Peyer's patch (tissue), 4 donors: Measurements from ENCODE around the gene SLMAP. TPM values are rescaled to one million over a fixed set of nuclear protein-coding genes. Genes with fewer than 3 reads are reported as not detected.

Source experiments
- DNase-seq, 3 donors: peaks; one replicate each; pipeline ENCODE4 v3.0.0-alpha.2; 2017 to 2019
- H3K27ac ChIP-seq, 4 donors: fragments of 200-600 bp; sonication (generic); one replicate each; pipeline ENCODE4 v1.5.1; 2016 to 2019
- H3K27me3 ChIP-seq, 2 donors: fragments of 200-600 bp; sonication (generic); one replicate each; pipeline ENCODE4 v1.5.1; 2019
- H3K36me3 ChIP-seq, 3 donors: fragments of 200-600 bp; sonication (generic); one replicate each; pipeline ENCODE4 v1.5.1; 2016 to 2019
- H3K4me1 ChIP-seq, 4 donors: fragments of 200-600 bp; sonication (generic); one replicate each; pipeline ENCODE4 v1.5.1; 2016 to 2019
- H3K4me3 ChIP-seq, 4 donors: fragments of 200-600 bp; sonication (generic); 1 replicate in 3 of 4; 2 replicates in 1 of 4; pipeline ENCODE4 v1.5.1; 2016 to 2019; ENCODE audit warnings: mild to moderate bottlenecking in 1 of 4
- H3K9me3 ChIP-seq, 4 donors: fragments of 200-600 bp; sonication (generic); one replicate each; pipeline ENCODE4 v1.5.1; 2016 to 2019; ENCODE audit warnings: mild to moderate bottlenecking in 1 of 4
- POLR2A ChIP-seq, 2 donors: fragments of 450-650 bp; IDR thresholded peaks; one replicate each; pipeline ENCODE4 v1.5.1; 2017; ENCODE audit warnings: antibody characterized with exemption in 2 of 2, mild to moderate bottlenecking in 2 of 2, moderate library complexity in 2 of 2
- total RNA-seq, 4 donors: library from RNA; depleted of rRNA; stranded (reverse); fragments of >200 nt; gene quantifications; one replicate each; pipeline ENCODE4 v1.1.0, GENCODE V29; 2016
- TF ChIP-seq, protein P1 (sequence below), 6 experiments: fragments of 450-650 bp in 4 of 6; fragments of 200-600 bp in 2 of 6; sonication (generic) in 1 of 6; IDR thresholded peaks; one replicate each; pipeline ENCODE4 v1.5.1; 2017 to 2019; ENCODE audit warnings: antibody characterized with exemption in 6 of 6, mild to moderate bottlenecking in 3 of 6, moderate library complexity in 1 of 6

The SLMAP gene
- total RNA-seq, 4 donors from 2014 or later: 80.8 to 215 (median 94.4) TPM

DNA sequence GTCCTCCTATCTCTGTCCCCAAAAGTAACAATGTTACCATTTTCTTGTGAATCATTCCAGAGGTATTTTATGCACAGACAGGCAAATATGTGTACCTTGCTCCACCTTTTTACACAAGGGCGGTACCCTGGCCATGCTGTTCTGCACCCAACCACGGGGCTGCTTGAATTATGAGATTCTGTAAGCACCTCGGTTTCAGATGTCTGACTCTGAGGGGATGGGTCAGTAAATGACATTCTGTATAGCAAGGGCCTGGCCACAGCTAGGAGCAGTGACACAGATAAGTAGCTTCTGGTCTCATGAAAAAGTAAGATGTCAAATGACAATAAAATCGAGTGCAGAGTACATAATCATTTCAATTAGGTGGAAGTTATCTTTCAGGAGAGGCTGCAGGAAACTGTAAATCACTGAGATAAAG lies 221.7 kb downstream of the SLMAP start:
- Histone ChIP-seq H3K27ac (peak overlapping the region in 3 of 4 donors; percentile 1 to 88 (median 60)), H3K27me3 (no peaks in the 10 kb centered on the region), H3K36me3 (no peaks in the 10 kb centered on the region), H3K9me3 (no peaks in the 10 kb centered on the region), H3K4me3 (no peak overlapping the region), H3K4me1 (peaks cover 0 to 45% (median 8%) of the 10 kb centered on the region in 4 donors)
- TF ChIP-seq, protein P1, sequence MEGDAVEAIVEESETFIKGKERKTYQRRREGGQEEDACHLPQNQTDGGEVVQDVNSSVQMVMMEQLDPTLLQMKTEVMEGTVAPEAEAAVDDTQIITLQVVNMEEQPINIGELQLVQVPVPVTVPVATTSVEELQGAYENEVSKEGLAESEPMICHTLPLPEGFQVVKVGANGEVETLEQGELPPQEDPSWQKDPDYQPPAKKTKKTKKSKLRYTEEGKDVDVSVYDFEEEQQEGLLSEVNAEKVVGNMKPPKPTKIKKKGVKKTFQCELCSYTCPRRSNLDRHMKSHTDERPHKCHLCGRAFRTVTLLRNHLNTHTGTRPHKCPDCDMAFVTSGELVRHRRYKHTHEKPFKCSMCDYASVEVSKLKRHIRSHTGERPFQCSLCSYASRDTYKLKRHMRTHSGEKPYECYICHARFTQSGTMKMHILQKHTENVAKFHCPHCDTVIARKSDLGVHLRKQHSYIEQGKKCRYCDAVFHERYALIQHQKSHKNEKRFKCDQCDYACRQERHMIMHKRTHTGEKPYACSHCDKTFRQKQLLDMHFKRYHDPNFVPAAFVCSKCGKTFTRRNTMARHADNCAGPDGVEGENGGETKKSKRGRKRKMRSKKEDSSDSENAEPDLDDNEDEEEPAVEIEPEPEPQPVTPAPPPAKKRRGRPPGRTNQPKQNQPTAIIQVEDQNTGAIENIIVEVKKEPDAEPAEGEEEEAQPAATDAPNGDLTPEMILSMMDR (IDR thresholded peaks at IDR 0.05): peak in 3 of 6 experiments; percentile 49 to 52 (median 49)
- TF ChIP-seq POLR2A (IDR thresholded peaks at IDR 0.05): peak in 1 of 2 donors; percentile 23
- DNase-seq: peak in 2 of 3 donors; percentile 69 to 75

DNA sequence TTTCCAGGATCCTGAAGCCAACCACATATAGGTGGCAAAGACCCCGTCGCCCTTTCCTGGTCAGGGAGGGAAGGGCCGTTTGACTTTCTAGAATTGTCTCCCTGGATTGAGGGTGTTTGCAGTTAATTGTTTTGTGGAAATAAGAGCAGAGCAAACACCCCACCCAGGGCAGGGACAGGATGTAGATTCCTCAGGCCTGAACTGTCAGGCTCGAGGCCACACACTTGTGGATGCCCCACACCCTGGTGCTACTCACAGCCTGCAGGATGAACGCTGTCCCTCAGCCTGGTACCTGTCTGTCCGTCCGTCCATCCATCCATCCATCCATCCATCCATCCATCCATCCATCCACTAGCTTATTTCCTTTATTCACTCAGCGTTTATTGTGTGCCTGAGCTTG lies 222.2 kb downstream of the SLMAP start:
- Histone ChIP-seq H3K4me3 (no peak overlapping the region), H3K27ac (peak overlapping the region in 3 of 4 donors; percentile 1 to 88 (median 60)), H3K4me1 (peaks cover 0 to 46% (median 8%) of the 10 kb centered on the region in 4 donors), H3K36me3 (no peaks in the 10 kb centered on the region), H3K27me3 (no peaks in the 10 kb centered on the region), H3K9me3 (no peaks in the 10 kb centered on the region)
- DNase-seq: peak in 1 of 3 donors; percentile 59
- no peak for TF ChIP-seq POLR2A (IDR thresholded peaks at IDR 0.05)
- TF ChIP-seq, protein P1 (IDR thresholded peaks at IDR 0.05): no peak

Other genes with a start within 250 kb of the SLMAP start
- under 1 TPM in 2 of 4 donors, not detected in 2; 0.13 to 0.35 TPM for gene DNAH12, start 212.0 kb upstream of the SLMAP start, total RNA-seq
- gene PDE12, start 200.0 kb upstream of the SLMAP start, total RNA-seq: 10 to 100 TPM; 16.5 to 25.9 (median 22.2) TPM
- 100 to 1,000 TPM in 1 of 4 donors, 10 to 100 TPM in 3; 35.4 to 128 (median 82.9) TPM for gene ARF4, start 159.0 kb upstream of the SLMAP start, total RNA-seq
- gene DENND6A, start 63.2 kb upstream of the SLMAP start, total RNA-seq: 10 to 100 TPM; 15.2 to 36.3 (median 24.5) TPM